ENCODE measurements around the gene HOXD4. TPM values are rescaled to one million over a fixed set of nuclear protein-coding genes. Genes with fewer than 3 reads are reported as not detected.

Gene HOXD4
- total RNA-seq, 1 experiment from 2014 or later: not detected

DNA sequence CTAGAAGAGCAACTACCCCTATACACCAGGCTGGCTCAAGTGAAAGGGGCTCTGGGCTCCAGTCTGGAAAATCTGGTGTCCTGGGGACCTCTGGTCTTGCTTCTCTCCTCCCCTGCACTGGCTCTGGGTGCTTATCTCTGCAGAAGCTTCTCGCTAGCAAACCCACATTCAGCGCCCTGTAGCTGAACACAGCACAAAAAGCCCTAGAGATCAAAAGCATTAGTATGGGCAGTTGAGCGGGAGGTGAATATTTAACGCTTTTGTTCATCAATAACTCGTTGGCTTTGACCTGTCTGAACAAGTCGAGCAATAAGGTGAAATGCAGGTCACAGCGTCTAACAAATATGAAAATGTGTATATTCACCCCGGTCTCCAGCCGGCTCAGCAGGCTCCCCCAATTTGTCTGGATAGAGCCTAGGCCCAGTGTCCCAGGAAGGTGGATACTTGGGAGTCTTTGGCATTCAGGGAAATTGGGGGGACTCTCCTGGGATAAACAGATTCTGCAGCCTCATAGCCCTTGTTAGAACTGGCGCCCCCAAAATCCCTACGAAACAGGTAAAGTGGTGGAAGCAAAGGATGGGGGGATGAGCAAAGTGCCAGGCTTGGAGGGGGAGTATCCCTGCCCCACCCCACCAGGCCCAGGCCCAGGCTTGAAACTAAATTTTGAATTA, 2.5 kb upstream of the HOXD4 start:
- H3K9ac ChIP-seq (ENCODE audit: low read length): no peak overlapping the region
- H3K27me3 ChIP-seq (ENCODE audit: low read length): no peaks in the 10 kb centered on the region
- no peaks in the 10 kb centered on the region for H3K9me3 ChIP-seq (ENCODE audit: low read length)
- H3K4me1 ChIP-seq (ENCODE audit: low read length): no peaks in the 10 kb centered on the region
- no peak overlapping the region for H3K4me3 ChIP-seq (ENCODE audit: low read length)
- H3K27ac ChIP-seq (ENCODE audit: low read length): no peak overlapping the region
- H3K36me3 ChIP-seq (ENCODE audit: insufficient read depth, low read length): no peaks in the 10 kb centered on the region
- no peak for DNase-seq
- H4K20me1 ChIP-seq (ENCODE audit: insufficient read depth, low read depth, low read length): no peaks in the 10 kb centered on the region
- no peaks in the 10 kb centered on the region for H3K9me2 ChIP-seq (replicated peaks; ENCODE audit: insufficient read depth, low read length)
- H2AFZ ChIP-seq (ENCODE audit: low read length): no peak overlapping the region
- no peak overlapping the region for H3K4me2 ChIP-seq (ENCODE audit: low read depth, low read length, poor library complexity, severe bottlenecking)
- no peaks in the 10 kb centered on the region for H3K79me2 ChIP-seq (ENCODE audit: low read length)

- no peaks in the 10 kb centered on the region for H3K27me3 ChIP-seq (ENCODE audit: low read length)
- H2AFZ ChIP-seq (ENCODE audit: low read length): no peak overlapping the region
- DNase-seq: no peak
Observed at GRCh38 chr2:176149481-176149938, 1.8 kb upstream of the HOXD4 start.

GRCh38 chr2:176149939-176150583, 1.3 kb upstream of the HOXD4 start:
- Histone ChIP-seq H3K36me3 (ENCODE audit: insufficient read depth, low read length) (no peaks in the 10 kb centered on the region), H3K4me1 (ENCODE audit: low read length) (no peaks in the 10 kb centered on the region), H4K20me1 (ENCODE audit: insufficient read depth, low read depth, low read length) (no peaks in the 10 kb centered on the region), H2AFZ (ENCODE audit: low read length) (no peak overlapping the region), H3K4me3 (ENCODE audit: low read length) (no peak overlapping the region), H3K27me3 (ENCODE audit: low read length) (no peaks in the 10 kb centered on the region), H3K27ac (ENCODE audit: low read length) (no peak overlapping the region), H3K9ac (ENCODE audit: low read length) (no peak overlapping the region), H3K9me2 (replicated peaks; ENCODE audit: insufficient read depth, low read length) (no peaks in the 10 kb centered on the region), H3K9me3 (ENCODE audit: low read length) (no peaks in the 10 kb centered on the region), H3K4me2 (ENCODE audit: low read depth, low read length, poor library complexity, severe bottlenecking) (no peak overlapping the region), H3K79me2 (ENCODE audit: low read length) (no peaks in the 10 kb centered on the region)
- DNase-seq: no peak

More at GRCh38 chr2:176149481-176149938, 1.8 kb upstream of the HOXD4 start:
- Histone ChIP-seq H3K9ac (ENCODE audit: low read length) (no peak overlapping the region), H3K27ac (ENCODE audit: low read length) (no peak overlapping the region), H3K4me2 (ENCODE audit: low read depth, low read length, poor library complexity, severe bottlenecking) (no peak overlapping the region), H3K4me3 (ENCODE audit: low read length) (no peak overlapping the region), H3K79me2 (ENCODE audit: low read length) (no peaks in the 10 kb centered on the region), H3K4me1 (ENCODE audit: low read length) (no peaks in the 10 kb centered on the region), H3K9me2 (replicated peaks; ENCODE audit: insufficient read depth, low read length) (no peaks in the 10 kb centered on the region), H3K9me3 (ENCODE audit: low read length) (no peaks in the 10 kb centered on the region), H4K20me1 (ENCODE audit: insufficient read depth, low read depth, low read length) (no peaks in the 10 kb centered on the region), H3K36me3 (ENCODE audit: insufficient read depth, low read length) (no peaks in the 10 kb centered on the region)

GRCh38 chr2:176150584-176151441, 537 bp upstream of the HOXD4 start:
- no peaks in the 10 kb centered on the region for H3K27me3 ChIP-seq (ENCODE audit: low read length)
- H3K79me2 ChIP-seq (ENCODE audit: low read length): no peaks in the 10 kb centered on the region
- H4K20me1 ChIP-seq (ENCODE audit: insufficient read depth, low read depth, low read length): no peaks in the 10 kb centered on the region
- no peaks in the 10 kb centered on the region for H3K9me3 ChIP-seq (ENCODE audit: low read length)
- no peak for DNase-seq
- H3K27ac ChIP-seq (ENCODE audit: low read length): no peak overlapping the region
- H3K4me2 ChIP-seq (ENCODE audit: low read depth, low read length, poor library complexity, severe bottlenecking): no peak overlapping the region
- no peak overlapping the region for H3K9ac ChIP-seq (ENCODE audit: low read length)
- no peak overlapping the region for H2AFZ ChIP-seq (ENCODE audit: low read length)
- H3K4me3 ChIP-seq (ENCODE audit: low read length): no peak overlapping the region
- no peaks in the 10 kb centered on the region for H3K9me2 ChIP-seq (replicated peaks; ENCODE audit: insufficient read depth, low read length)
- H3K36me3 ChIP-seq (ENCODE audit: insufficient read depth, low read length): no peaks in the 10 kb centered on the region
- H3K4me1 ChIP-seq (ENCODE audit: low read length): no peaks in the 10 kb centered on the region

- Histone ChIP-seq H3K27ac (ENCODE audit: low read length) (no peak overlapping the region), H2AFZ (ENCODE audit: low read length) (no peak overlapping the region), H3K9me3 (ENCODE audit: low read length) (no peaks in the 10 kb centered on the region), H3K4me1 (ENCODE audit: low read length) (no peaks in the 10 kb centered on the region), H3K4me3 (ENCODE audit: low read length) (no peak overlapping the region), H3K9me2 (replicated peaks; ENCODE audit: insufficient read depth, low read length) (no peaks in the 10 kb centered on the region), H3K36me3 (ENCODE audit: insufficient read depth, low read length) (no peaks in the 10 kb centered on the region), H3K9ac (ENCODE audit: low read length) (no peak overlapping the region), H3K79me2 (ENCODE audit: low read length) (no peaks in the 10 kb centered on the region), H4K20me1 (ENCODE audit: insufficient read depth, low read depth, low read length) (no peaks in the 10 kb centered on the region), H3K27me3 (ENCODE audit: low read length) (no peaks in the 10 kb centered on the region), H3K4me2 (ENCODE audit: low read depth, low read length, poor library complexity, severe bottlenecking) (no peak overlapping the region)
- no peak for DNase-seq
Observed at GRCh38 chr2:176152350-176153181, 1.2 kb downstream of the HOXD4 start.

DNA sequence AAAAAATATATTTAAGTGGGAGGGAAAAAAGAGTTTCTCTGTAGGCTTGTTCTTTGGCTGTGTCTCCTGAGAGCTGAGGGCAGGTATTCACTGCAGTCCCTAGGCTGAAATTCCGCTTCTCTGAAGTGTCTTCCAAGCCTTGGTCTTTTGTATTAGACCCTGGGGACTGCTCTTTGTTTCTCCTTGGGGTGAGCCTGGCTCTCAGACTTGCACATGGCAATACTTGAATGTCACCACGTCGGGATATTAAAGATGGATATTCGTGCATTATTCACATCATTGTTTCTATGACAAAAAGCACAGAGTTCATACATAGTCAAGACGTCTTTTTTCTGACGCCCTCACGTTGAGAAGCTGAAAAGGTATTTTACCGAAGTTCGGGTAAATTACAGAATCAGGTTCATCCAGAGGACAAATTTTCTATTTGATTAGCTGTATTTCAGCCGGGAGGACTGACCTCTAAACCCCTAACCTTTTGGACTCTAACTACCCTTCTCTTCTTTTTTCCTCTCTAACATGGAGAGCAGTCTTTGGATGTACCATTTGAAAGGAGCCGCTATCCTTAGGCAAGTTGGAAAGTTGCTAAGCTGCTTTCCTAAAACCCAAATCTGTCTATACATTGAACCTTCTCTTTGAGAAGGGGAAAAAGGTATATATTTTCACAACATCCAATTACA, 3.4 kb downstream of the HOXD4 start:
- H4K20me1 ChIP-seq (ENCODE audit: insufficient read depth, low read depth, low read length): no peaks in the 10 kb centered on the region
- no peaks in the 10 kb centered on the region for H3K4me1 ChIP-seq (ENCODE audit: low read length)
- no peak overlapping the region for H3K4me2 ChIP-seq (ENCODE audit: low read depth, low read length, poor library complexity, severe bottlenecking)
- no peak for DNase-seq
- H3K4me3 ChIP-seq (ENCODE audit: low read length): no peak overlapping the region
- H3K36me3 ChIP-seq (ENCODE audit: insufficient read depth, low read length): no peaks in the 10 kb centered on the region
- no peaks in the 10 kb centered on the region for H3K9me2 ChIP-seq (replicated peaks; ENCODE audit: insufficient read depth, low read length)
- H3K9me3 ChIP-seq (ENCODE audit: low read length): no peaks in the 10 kb centered on the region
- no peaks in the 10 kb centered on the region for H3K27me3 ChIP-seq (ENCODE audit: low read length)
- no peak overlapping the region for H3K27ac ChIP-seq (ENCODE audit: low read length)
- no peaks in the 10 kb centered on the region for H3K79me2 ChIP-seq (ENCODE audit: low read length)
- no peak overlapping the region for H3K9ac ChIP-seq (ENCODE audit: low read length)
- no peak overlapping the region for H2AFZ ChIP-seq (ENCODE audit: low read length)

DNA sequence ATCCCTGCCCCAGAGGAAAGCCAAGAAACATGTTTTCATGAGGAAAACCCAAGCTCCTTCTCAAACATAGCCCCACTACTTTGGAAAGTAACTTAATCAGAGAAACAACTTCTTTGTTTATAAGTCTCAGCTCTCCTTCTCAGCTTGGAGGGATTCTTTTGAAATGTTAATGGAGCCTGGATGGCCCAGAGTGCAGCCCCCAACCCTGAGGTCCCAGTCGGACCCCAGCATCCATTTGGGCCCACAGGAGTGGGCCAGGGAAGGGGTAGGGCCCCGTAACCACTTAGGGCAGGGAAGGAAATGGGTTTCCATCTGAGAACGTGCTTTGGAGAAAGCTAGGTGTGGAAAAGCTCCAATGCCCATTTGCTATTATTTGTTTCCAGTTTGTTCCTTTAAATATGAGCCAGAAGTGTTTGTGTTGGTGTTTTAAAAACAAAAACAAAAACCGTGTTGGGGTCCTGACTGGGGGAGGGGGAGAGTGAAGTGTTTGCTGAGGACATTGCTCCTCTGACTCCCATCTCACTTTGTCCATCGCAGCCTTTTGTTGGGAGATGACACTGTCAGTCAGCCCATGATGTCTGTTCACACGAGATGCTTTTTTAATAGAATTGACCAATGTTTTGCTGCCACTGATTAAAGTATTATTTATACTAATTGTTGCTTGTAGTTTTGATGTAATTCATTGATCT, 4.2 kb downstream of the HOXD4 start:
- Histone ChIP-seq H3K9me3 (ENCODE audit: low read length) (no peaks in the 10 kb centered on the region), H3K27me3 (ENCODE audit: low read length) (no peaks in the 10 kb centered on the region), H2AFZ (ENCODE audit: low read length) (no peak overlapping the region), H3K27ac (ENCODE audit: low read length) (no peak overlapping the region), H3K4me1 (ENCODE audit: low read length) (no peaks in the 10 kb centered on the region), H3K4me3 (ENCODE audit: low read length) (no peak overlapping the region), H3K9ac (ENCODE audit: low read length) (no peak overlapping the region), H3K4me2 (ENCODE audit: low read depth, low read length, poor library complexity, severe bottlenecking) (no peak overlapping the region), H3K79me2 (ENCODE audit: low read length) (no peaks in the 10 kb centered on the region), H3K9me2 (replicated peaks; ENCODE audit: insufficient read depth, low read length) (no peaks in the 10 kb centered on the region), H3K36me3 (ENCODE audit: insufficient read depth, low read length) (no peaks in the 10 kb centered on the region), H4K20me1 (ENCODE audit: insufficient read depth, low read depth, low read length) (no peaks in the 10 kb centered on the region)
- DNase-seq: no peak
